ENCODE measurements around the gene SIMC1. TPM values are rescaled to one million over a fixed set of nuclear protein-coding genes. Genes with fewer than 3 reads are reported as not detected.
A peak's percentile ranks its signal among the peaks of the same experiment; 100 is the strongest.
"Not testable (repeated sequence)": the region's sequence is repeated elsewhere in the genome, so short reads cannot be mapped to it uniquely, and the experiment has no call there.

SIMC1 gene
- total RNA-seq, 2 donors from 2014 or later, result 15.9 to 57.9 TPM

GRCh38 chr5:176235155-176235554 is 3.1 kb upstream of the SIMC1 start:
- H3K4me3 ChIP-seq; DNase-seq (ENCODE audit: low spot score); intact Hi-C loops (cut with DNase I); H3K27me3 ChIP-seq (replicated peaks; ENCODE audit: insufficient read depth); H3K36me3 ChIP-seq; H3K9me3 ChIP-seq; H3K4me1 ChIP-seq (replicated peaks); H3K27ac ChIP-seq: not testable (repeated sequence)
- WGBS, result 0% methylated on average over 1 of the region's 1 CpG
- TF ChIP-seq CTCF (IDR thresholded peaks at IDR 0.05), result peak in 2 of 4 experiments; percentile 33 to 36

GRCh38 chr5:176238645-176239283 is 540 bp downstream of the SIMC1 start:
- H3K36me3 ChIP-seq; DNase-seq (ENCODE audit: low spot score); intact Hi-C loops (cut with DNase I); H3K27me3 ChIP-seq (replicated peaks; ENCODE audit: insufficient read depth); H3K9me3 ChIP-seq; H3K4me1 ChIP-seq (replicated peaks); H3K27ac ChIP-seq: not testable (repeated sequence)
- peak overlapping the region; percentile 43 to 47 for H3K4me3 ChIP-seq
- no CpG with 5 or more reads among the region's 59 CpGs for WGBS

- DNase-seq (ENCODE audit: low spot score); H3K9me3 ChIP-seq; H3K27ac ChIP-seq; H3K27me3 ChIP-seq (replicated peaks; ENCODE audit: insufficient read depth); H3K4me1 ChIP-seq (replicated peaks); intact Hi-C loops (cut with DNase I); H3K36me3 ChIP-seq; H3K4me3 ChIP-seq: not testable (repeated sequence)
- no CpG with 5 or more reads among the region's 10 CpGs for WGBS
These were observed 1.1 kb downstream of the SIMC1 start for GRCh38 chr5:176239304-176239703.

- intact Hi-C loops (cut with DNase I), result not testable (repeated sequence)
These were observed 6.1 kb downstream of the SIMC1 start for GRCh38 chr5:176244318-176244717.

GRCh38 chr5:176245074-176245473 is 6.8 kb downstream of the SIMC1 start:
- H3K4me1 ChIP-seq (replicated peaks); H3K9me3 ChIP-seq; DNase-seq (ENCODE audit: low spot score); H3K4me3 ChIP-seq; intact Hi-C loops (cut with DNase I); H3K27me3 ChIP-seq (replicated peaks; ENCODE audit: insufficient read depth); H3K27ac ChIP-seq; H3K36me3 ChIP-seq: not testable (repeated sequence)
- WGBS, result 58% methylated on average over 4 of the region's 6 CpGs

More at GRCh38 chr5:176244318-176244717, 6.1 kb downstream of the SIMC1 start:
- not testable (repeated sequence) for DNase-seq (ENCODE audit: low spot score); H3K4me1 ChIP-seq (replicated peaks); H3K4me3 ChIP-seq; H3K27me3 ChIP-seq (replicated peaks; ENCODE audit: insufficient read depth); H3K27ac ChIP-seq; H3K36me3 ChIP-seq; H3K9me3 ChIP-seq
- WGBS, result 82% methylated on average over 1 of the region's 2 CpGs

- WGBS, result 57% methylated on average over 5 of the region's 5 CpGs
- H3K4me3 ChIP-seq; H3K4me1 ChIP-seq (replicated peaks); H3K9me3 ChIP-seq; intact Hi-C loops (cut with DNase I); H3K27ac ChIP-seq; DNase-seq (ENCODE audit: low spot score); H3K27me3 ChIP-seq (replicated peaks; ENCODE audit: insufficient read depth); H3K36me3 ChIP-seq: not testable (repeated sequence)
These were observed 7.3 kb downstream of the SIMC1 start for GRCh38 chr5:176245489-176245888.

GRCh38 chr5:176250691-176251090 is 12.5 kb downstream of the SIMC1 start:
- H3K36me3 ChIP-seq; DNase-seq (ENCODE audit: low spot score); H3K4me3 ChIP-seq; H3K9me3 ChIP-seq; H3K4me1 ChIP-seq (replicated peaks); H3K27ac ChIP-seq; H3K27me3 ChIP-seq (replicated peaks; ENCODE audit: insufficient read depth); intact Hi-C loops (cut with DNase I): not testable (repeated sequence)
- WGBS, result 97% methylated on average over 2 of the region's 2 CpGs

GRCh38 chr5:176252171-176252570 is 13.9 kb downstream of the SIMC1 start:
- H3K9me3 ChIP-seq; intact Hi-C loops (cut with DNase I): not testable (repeated sequence)

GRCh38 chr5:176253370-176254065 is 15.3 kb downstream of the SIMC1 start:
- DNase-seq (ENCODE audit: low spot score); H3K4me1 ChIP-seq (replicated peaks); H3K27me3 ChIP-seq (replicated peaks; ENCODE audit: insufficient read depth); H3K9me3 ChIP-seq; H3K36me3 ChIP-seq; H3K27ac ChIP-seq; H3K4me3 ChIP-seq; intact Hi-C loops (cut with DNase I): not testable (repeated sequence)
- WGBS, result 92% methylated on average over 8 of the region's 8 CpGs

More at GRCh38 chr5:176252171-176252570, 13.9 kb downstream of the SIMC1 start:
- DNase-seq (ENCODE audit: low spot score); H3K36me3 ChIP-seq; H3K4me1 ChIP-seq (replicated peaks); H3K27ac ChIP-seq; H3K27me3 ChIP-seq (replicated peaks; ENCODE audit: insufficient read depth); H3K4me3 ChIP-seq: not testable (repeated sequence)
- no CpG with 5 or more reads among the region's 36 CpGs for WGBS

- H3K9me3 ChIP-seq; H3K4me3 ChIP-seq; H3K36me3 ChIP-seq; DNase-seq (ENCODE audit: low spot score); H3K27ac ChIP-seq; H3K4me1 ChIP-seq (replicated peaks); H3K27me3 ChIP-seq (replicated peaks; ENCODE audit: insufficient read depth); intact Hi-C loops (cut with DNase I): not testable (repeated sequence)
- WGBS, result 38% methylated on average over 2 of the region's 2 CpGs
These were observed 15.8 kb downstream of the SIMC1 start for GRCh38 chr5:176254066-176254393.

- DNase-seq (ENCODE audit: low spot score); H3K36me3 ChIP-seq; H3K9me3 ChIP-seq; H3K27ac ChIP-seq; intact Hi-C loops (cut with DNase I); H3K4me1 ChIP-seq (replicated peaks); H3K27me3 ChIP-seq (replicated peaks; ENCODE audit: insufficient read depth); H3K4me3 ChIP-seq: not testable (repeated sequence)
- WGBS, result 74% methylated on average over 5 of the region's 5 CpGs
These were observed 19.8 kb downstream of the SIMC1 start for GRCh38 chr5:176257871-176258505.

Measured in prostate gland (tissue), 2 donors.